HG03432 (cell line): ENCODE data around the gene CFAP97.
"Not testable (repeated sequence)": the region's sequence is repeated elsewhere in the genome, so short reads cannot be mapped to it uniquely, and the experiment has no call there.

Experiments
- ATAC-seq: cut with Tn5 transposase; IDR thresholded peaks from one replicate; pipeline ENCODE4 v1.9.1; 2021; ENCODE audit warnings: mild to moderate bottlenecking, moderate library complexity; ENCODE audit not compliant: unreplicated experiment

The CFAP97 gene

DNA sequence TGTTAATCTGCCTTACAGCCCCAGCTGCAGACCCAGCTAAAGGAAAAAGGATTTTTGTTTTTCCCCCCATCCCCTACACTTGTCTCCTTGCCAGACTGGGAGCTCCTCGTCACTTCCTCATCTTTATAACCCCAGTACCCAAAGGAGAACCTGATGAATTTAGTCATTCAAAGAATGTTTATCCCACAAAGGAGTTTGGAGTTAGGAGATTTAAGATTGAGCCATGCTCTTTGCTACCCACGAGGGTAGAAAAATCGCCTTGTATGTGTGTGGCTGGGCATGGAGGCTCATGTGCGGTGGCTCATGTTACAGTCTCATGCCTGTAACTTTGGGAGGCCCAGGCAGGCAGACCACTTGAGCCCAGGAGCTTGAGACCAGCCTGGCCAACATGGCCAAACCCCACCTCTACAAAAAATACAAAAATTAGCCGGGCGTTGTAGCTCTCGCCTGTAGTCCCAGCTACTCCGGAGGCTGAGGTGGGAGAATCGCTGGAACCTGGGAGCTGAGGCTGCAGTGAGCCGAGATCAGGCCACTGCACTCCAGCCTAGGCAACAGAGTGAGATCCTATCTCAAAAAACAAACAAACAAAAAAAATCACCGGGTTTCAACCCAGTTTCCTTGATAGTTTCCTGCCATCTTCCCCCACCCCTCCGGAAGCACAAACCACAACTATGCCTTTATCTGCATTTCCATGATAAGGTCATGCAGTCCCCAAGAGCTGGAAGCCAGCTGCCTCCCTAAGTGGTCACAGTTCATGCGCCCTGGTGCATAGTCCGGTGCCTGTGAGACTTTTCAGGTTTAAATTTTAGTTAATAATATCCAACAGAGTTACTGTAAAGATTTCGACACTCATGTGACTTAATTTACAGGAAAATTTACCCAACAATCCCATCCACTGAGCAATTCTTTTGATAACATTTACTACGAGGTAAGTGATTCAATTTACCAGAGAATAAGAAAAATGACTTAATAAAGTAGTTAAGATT, 1.5 kb downstream of the CFAP97 start:
- no peak for ATAC-seq

- ATAC-seq, result not testable (repeated sequence)
These were observed 5.6 kb downstream of the CFAP97 start for GRCh38 chr4:185198189-185198588.

GRCh38 chr4:185196437-185196836, 7.4 kb downstream of the CFAP97 start:
- ATAC-seq, result no peak

GRCh38 chr4:185194924-185195888, 8.6 kb downstream of the CFAP97 start:
- ATAC-seq, result no peak

DNA sequence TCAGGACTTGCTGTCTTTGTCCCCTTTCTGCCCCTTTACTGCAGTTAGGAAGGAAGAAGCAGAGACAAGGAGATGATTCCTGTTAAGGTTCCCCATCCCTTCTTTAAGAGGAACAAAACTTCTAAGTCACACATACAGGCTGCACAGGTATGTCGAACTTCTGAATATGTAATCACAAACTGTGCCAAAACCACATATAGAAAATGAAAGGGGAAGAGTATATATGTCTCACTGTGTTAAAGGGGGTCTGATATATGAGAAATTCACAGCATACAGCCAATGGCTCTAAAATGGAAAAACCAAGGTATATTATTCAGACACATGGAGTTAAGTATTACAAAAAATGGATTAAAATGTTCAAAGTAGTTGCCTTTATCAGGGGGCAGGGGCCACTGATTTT, 11.7 kb downstream of the CFAP97 start:
- peak; percentile 83 for ATAC-seq

DNA sequence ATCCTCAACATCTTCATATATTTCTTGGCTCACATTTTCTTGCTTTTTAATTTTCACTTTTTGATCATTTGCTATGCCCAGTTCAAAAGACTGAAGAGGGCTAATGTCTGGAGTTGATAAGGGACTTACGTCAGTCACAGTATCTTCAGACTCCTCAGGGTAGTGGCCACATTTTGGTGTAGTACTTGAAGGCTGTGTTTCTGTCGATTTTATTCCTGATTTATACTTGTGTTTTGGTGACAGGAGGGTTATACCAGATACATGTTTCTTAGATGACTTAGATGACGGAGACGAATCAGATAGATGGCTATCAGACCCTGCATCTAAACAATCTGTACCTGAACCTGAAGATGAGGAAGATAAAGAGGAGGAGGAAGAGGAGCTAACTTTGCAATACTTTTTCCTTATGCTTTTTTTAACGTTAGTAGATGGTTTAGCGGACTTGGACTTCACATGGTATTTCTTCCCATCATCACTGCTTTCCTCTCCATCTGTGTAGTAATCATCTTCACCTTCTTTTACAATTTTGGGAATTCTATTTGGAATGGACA, 13.4 kb downstream of the CFAP97 start:
- ATAC-seq, result no peak

DNA sequence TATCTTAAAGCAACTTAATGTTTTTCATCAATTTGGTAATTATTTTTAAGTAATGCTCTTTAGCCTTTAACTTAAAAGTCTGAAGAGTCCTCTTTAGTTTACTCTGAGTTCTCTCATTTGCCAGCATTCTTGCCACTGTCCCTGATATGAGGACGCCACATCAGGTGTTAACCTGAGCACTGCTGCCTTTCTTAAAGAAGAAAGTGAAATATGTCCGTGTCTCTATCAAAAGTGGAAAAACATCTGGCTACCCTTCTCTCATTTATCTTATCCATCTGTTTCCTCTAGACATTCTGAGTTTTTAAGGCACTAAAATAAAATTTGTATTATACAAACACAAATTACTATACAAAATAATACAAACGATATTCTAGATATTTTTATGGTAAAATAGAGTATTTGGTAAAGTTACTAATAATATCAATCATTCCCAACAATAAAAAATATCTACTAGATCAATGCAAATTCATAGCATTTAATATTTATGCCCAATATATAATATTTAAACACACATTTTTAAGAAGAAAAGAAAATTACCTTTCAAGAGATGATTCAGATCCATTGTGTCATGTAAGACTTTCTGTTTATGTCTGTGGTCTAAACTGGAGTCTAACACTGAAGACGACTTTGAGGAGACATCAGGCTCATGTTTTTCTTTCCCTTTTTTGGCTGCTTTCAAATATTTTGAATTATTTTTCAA, 14.0 kb downstream of the CFAP97 start:
- no peak for ATAC-seq

GRCh38 chr4:185186769-185187168, 17.0 kb downstream of the CFAP97 start:
- no peak for ATAC-seq

DNA sequence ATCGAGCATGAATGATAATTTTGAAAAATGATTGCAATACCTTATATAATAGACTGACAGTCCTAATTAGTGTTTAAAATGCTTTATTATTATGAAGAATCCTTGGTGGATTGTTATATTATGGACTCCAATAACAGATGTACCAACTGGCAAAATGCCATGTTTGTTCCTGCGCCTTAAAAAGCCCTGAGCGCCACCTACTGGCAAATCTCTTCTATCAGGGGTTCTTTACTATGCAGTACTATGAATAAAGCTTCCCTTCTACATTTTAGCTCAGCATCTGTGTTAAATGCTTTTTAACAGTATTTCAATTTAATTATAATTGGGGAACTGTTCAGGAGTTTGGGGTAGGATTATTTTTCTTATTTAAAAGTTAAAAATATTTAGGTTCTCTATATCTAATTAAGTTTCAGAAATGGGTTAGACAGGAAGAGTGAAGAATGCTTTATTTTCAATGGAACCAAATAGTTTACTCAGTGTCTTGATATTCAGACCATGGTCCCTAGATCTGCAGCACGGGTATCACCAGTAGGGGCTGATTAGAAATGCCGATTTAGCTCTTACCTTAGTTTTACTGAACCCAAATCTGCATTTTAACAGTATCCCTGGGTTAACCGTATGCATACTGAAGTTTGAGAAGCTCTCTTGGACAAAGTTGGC, 20.0 kb downstream of the CFAP97 start:
- ATAC-seq, result peak; percentile 72

- ATAC-seq, result no peak
These were observed 21.6 kb downstream of the CFAP97 start for GRCh38 chr4:185182239-185182638.

DNA sequence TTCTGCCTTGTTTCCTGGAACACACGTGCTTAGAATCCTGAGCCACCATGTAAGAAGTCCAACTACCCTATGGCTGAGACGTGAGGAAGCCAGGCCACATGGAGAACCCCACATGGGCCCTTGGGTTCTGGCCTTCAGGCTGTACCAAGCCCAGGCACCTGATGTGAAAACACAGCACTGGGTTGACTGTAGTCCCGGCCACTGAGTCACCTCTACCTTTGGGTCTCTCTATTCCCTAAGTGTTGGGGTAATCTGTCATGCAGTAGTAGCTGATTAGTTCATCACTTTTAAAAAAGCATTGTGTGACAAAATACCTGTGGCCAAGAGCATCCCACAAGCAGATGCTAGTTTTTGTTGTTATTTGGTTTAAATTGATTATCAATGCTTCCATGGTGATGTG, 24.3 kb downstream of the CFAP97 start:
- ATAC-seq, result no peak

- peak; percentile 95 for ATAC-seq
These were observed 32.3 kb downstream of the CFAP97 start for GRCh38 chr4:185171373-185172071.

GRCh38 chr4:185167234-185167633, 36.6 kb downstream of the CFAP97 start:
- no peak for ATAC-seq

DNA sequence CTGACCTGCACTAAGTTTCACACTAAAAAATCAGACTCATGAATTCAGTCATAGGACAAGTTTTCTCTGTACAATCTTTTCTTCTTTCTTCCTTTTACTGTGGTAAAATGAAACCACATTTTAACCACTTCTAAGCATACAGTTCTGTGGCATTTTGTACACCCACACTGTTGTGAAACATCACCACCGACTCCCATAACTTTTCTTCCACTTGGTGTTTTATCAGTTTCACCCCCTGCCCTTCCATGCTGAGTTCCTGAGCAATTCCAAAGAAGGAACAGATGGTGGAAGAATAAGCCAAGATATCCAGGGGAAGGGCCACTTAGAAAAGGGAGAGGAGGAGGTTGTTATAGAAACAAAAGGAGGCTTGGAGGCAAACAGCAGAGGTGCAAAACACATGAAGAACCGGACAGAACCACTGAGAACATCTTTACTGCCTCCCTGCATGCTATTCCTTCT, 38.2 kb downstream of the CFAP97 start:
- ATAC-seq, result peak; percentile 98

DNA sequence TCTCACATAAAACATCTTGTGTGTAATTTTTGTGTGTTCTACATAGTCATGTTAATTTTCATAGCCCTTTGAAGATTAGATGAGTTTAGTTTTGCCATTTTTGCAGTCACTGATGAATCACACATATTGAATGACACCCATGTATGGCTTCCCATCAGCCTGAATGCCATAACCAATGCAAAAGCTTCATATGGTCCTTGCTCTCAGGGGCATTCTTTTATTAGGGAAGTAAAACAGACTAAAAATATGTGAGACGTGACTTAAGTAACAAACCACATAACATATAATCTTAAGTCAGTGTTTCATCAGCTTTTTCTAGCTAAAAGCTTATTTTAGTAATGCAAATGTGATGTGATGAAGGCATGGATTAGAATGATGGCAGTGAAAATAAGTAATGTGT, 52.5 kb downstream of the CFAP97 start:
- ATAC-seq, result no peak

- ATAC-seq, result no peak
These were observed 54.4 kb downstream of the CFAP97 start for GRCh38 chr4:185149392-185149791.

- ATAC-seq, result no peak
These were observed 58.2 kb downstream of the CFAP97 start for GRCh38 chr4:185145572-185145971.

DNA sequence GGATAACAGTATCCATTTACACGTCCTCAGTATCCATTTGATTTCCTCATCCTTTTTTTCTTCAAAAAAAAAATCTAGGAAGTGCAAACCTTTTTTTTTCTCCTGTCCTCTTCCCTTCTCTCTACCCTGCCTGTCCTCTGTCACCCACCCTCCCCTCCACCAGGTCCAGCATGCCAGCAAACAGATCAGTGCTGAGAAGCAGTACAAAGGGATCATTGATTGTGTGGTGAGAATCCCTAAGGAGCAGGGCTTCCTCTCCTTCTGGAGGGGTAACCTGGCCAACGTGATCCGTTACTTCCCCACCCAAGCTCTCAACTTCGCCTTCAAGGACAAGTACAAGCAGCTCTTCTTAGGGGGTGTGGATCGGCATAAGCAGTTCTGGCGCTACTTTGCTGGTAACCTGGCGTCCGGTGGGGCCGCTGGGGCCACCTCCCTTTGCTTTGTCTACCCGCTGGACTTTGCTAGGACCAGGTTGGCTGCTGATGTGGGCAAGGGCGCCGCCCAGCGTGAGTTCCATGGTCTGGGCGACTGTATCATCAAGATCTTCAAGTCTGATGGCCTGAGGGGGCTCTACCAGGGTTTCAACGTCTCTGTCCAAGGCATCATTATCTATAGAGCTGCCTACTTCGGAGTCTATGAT, 59.1 kb downstream of the CFAP97 start:
- ATAC-seq, result no peak

GRCh38 chr4:185143601-185143969, 60.2 kb downstream of the CFAP97 start:
- ATAC-seq, result no peak
